HEK293T (cell line): ENCODE results near the gene PARD6A.

Source experiments
- CTCF ChIA-PET: fragments of 350-600 bp; formaldehyde crosslinking; extraction: SDS; loops from one replicate; lab custom pipeline; 2021; ENCODE audit warnings: antibody characterized with exemption, inconsistent platforms; lab: Yijun Ruan, JAX
- POLR2A ChIA-PET: fragments of 350-600 bp; formaldehyde crosslinking; extraction: SDS; loops from one replicate; lab custom pipeline; 2020; ENCODE audit warnings: antibody characterized with exemption, inconsistent platforms; lab: Yijun Ruan, JAX
- DNase-seq: peaks from one replicate; pipeline ENCODE4 v3.0.0; 2012; ENCODE audit warnings: mixed read lengths; ENCODE audit errors: extremely low spot score
- ARNT ChIP-seq: fragments of 450-650 bp; IDR thresholded peaks from 2 replicates; pipeline ENCODE4 v1.6.1; 2017; ENCODE audit warnings: mild to moderate bottlenecking
- BHLHE40 ChIP-seq: fragments of 450-650 bp; IDR thresholded peaks from 2 replicates; pipeline ENCODE4 v1.6.1; 2016; ENCODE audit warnings: mild to moderate bottlenecking, moderate library complexity, borderline replicate concordance
- CTBP1 ChIP-seq: fragments of 450-650 bp; IDR thresholded peaks from 2 replicates; pipeline ENCODE4 v1.6.1; 2016; ENCODE audit warnings: borderline replicate concordance
- ELF4 ChIP-seq: fragments of 450-650 bp; IDR thresholded peaks from 2 replicates; pipeline ENCODE4 v1.6.1; 2017; ENCODE audit warnings: antibody characterized with exemption
- FOXA1 ChIP-seq: fragments of 450-650 bp; IDR thresholded peaks from 2 replicates; pipeline ENCODE4 v1.6.1; 2016; ENCODE audit warnings: mild to moderate bottlenecking
- FOXK2 ChIP-seq: fragments of 450-650 bp; IDR thresholded peaks from 2 replicates; pipeline ENCODE4 v1.6.1; 2016; ENCODE audit warnings: mild to moderate bottlenecking
- FOXM1 ChIP-seq: fragments of 450-650 bp; IDR thresholded peaks from 2 replicates; pipeline ENCODE4 v1.6.1; 2017; ENCODE audit warnings: mild to moderate bottlenecking, borderline replicate concordance
- HDGF ChIP-seq: fragments of 450-650 bp; IDR thresholded peaks from 2 replicates; pipeline ENCODE4 v1.6.1; 2017; ENCODE audit warnings: antibody characterized with exemption, borderline replicate concordance
- L3MBTL2 ChIP-seq: fragments of 450-650 bp; conservative IDR thresholded peaks from 2 replicates; pipeline ENCODE4 v1.6.1; 2016; ENCODE audit warnings: mild to moderate bottlenecking
- LEF1 ChIP-seq: fragments of 450-650 bp; IDR thresholded peaks from 2 replicates; pipeline ENCODE4 v1.6.1; 2017; ENCODE audit warnings: mild to moderate bottlenecking, borderline replicate concordance
- NFRKB ChIP-seq: fragments of 450-650 bp; IDR thresholded peaks from 2 replicates; pipeline ENCODE4 v1.6.1; 2016; ENCODE audit warnings: mild to moderate bottlenecking, moderate library complexity
- SP1 ChIP-seq: fragments of 450-650 bp; IDR thresholded peaks from 2 replicates; pipeline ENCODE4 v1.6.1; 2017
- SUZ12 ChIP-seq: fragments of 450-650 bp; IDR thresholded peaks from 2 replicates; pipeline ENCODE4 v1.6.1; 2016; ENCODE audit warnings: mild to moderate bottlenecking
- TARDBP ChIP-seq: fragments of 450-650 bp; IDR thresholded peaks from 2 replicates; pipeline ENCODE4 v1.6.1; 2016
- ZNF384 ChIP-seq: fragments of 450-650 bp; IDR thresholded peaks from 2 replicates; pipeline ENCODE4 v1.6.1; 2016
- TF ChIP-seq, protein P1 (sequence below): fragments of 450-650 bp; IDR thresholded peaks from 2 replicates; pipeline ENCODE4 v1.6.1; 2016

The PARD6A gene

DNA sequence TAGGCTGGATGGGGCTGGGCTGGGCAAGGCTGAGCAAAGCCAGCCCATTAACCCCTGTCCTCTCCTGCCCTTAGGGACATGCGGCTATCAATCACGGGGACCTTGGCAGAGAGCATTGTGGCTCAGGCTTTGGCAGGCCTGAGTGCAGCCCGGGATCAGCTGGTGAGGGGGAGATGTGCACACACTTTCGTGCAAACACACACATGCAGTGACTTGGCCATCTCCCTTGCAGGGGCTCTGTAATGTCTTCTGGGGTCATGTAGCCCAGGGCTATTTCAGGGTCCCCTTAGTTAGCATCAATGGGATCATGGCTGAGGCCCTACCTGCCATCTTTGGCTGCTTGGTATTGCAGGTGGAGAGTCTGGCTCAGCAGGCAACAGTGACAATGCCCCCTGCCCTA, 8.9 kb upstream of the PARD6A start:
- TF ChIP-seq ARNT = no peak
- no peak for TF ChIP-seq FOXK2
- ChIA-PET CTCF (interaction anchor here (0.9 to 1.1 kb wide), 2 partner anchors 105 to 131 kb away, joined by 4 to 6 read pairs; no protein-coding TSS in a partner anchor), POLR2A (interaction anchor here (1.2 to 1.8 kb wide), 2 partner anchors 8 to 108 kb away, joined by 4 to 10 read pairs; partner anchors contain the start of gene ACD)
- no peak for DNase-seq

GRCh38 chr16:67652578-67653127, 8.1 kb upstream of the PARD6A start:
- POLR2A ChIA-PET = interaction anchor here (0.5 to 1.2 kb wide), 3 partner anchors 109 to 214 kb away, joined by 3 to 4 read pairs (median 3); no protein-coding TSS in a partner anchor
- peak; percentile 81 for DNase-seq
- CTCF ChIA-PET = interaction anchor here (0.9 to 1.1 kb wide), 2 partner anchors 106 to 131 kb away, joined by 4 to 6 read pairs; no protein-coding TSS in a partner anchor
- TF ChIP-seq NFRKB = no peak
- TF ChIP-seq L3MBTL2 = no peak
- TF ChIP-seq SP1 = no peak
- no peak for TF ChIP-seq ARNT
- TF ChIP-seq BHLHE40 = no peak
- TF ChIP-seq CTBP1 = no peak
- TF ChIP-seq FOXM1 = no peak
- TF ChIP-seq FOXK2 = no peak
- TF ChIP-seq SUZ12 = no peak
- TF ChIP-seq, protein P1, sequence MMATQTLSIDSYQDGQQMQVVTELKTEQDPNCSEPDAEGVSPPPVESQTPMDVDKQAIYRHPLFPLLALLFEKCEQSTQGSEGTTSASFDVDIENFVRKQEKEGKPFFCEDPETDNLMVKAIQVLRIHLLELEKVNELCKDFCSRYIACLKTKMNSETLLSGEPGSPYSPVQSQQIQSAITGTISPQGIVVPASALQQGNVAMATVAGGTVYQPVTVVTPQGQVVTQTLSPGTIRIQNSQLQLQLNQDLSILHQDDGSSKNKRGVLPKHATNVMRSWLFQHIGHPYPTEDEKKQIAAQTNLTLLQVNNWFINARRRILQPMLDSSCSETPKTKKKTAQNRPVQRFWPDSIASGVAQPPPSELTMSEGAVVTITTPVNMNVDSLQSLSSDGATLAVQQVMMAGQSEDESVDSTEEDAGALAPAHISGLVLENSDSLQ = no peak
- TF ChIP-seq ZNF384 = no peak
- TF ChIP-seq HDGF = no peak

DNA sequence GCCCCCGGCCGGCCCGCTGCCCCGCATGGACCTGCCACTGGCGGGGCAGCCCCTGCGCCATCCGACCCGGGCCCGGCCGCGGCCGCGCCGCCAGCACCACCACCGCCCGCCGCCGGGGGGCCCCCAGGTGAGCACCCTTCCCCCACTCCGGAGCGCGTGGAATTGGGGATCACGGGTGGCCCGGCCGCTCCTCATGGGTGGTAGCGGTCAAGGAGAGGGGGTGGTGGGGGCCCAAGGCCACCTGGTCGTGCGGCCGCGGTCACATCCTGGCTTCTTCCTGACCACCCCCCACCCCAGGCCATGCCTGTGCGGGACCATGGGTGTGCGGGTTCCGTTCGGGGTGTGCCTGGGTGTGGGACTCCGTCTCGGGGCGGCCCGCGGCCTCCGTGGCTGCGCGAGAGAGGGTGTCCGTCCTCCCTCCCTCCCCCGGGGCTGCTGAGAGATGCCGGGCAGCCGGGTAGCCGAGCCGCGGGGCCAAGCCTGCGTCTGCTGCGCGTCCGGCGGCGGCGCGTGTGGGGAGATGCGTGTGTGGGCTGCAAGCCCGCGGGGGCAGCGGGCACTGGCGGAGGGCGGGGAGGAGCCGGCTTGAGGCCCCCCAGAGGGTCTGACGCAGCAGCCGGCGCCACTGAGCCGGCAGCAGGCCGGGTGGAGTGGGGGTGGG, 7.5 kb upstream of the PARD6A start:
- POLR2A ChIA-PET = interaction anchor here (0.5 to 1.2 kb wide), 3 partner anchors 109 to 213 kb away, joined by 3 to 4 read pairs (median 3); no protein-coding TSS in a partner anchor
- peak; percentile 46 for DNase-seq
- CTCF ChIA-PET = no interaction called here
- TF ChIP-seq HDGF (no peak), ARNT (peak; percentile 40; the same call in 1 of the 2 replicates)
- TF ChIP-seq, protein P1 = no peak

- TF ChIP-seq L3MBTL2 (no peak), ZNF384 (no peak), CTBP1 (no peak), FOXM1 (no peak), TARDBP (no peak), SP1 (no peak), HDGF (no peak), NFRKB (no peak), LEF1 (no peak), FOXA1 (no peak), BHLHE40 (no peak), ELF4 (no peak), SUZ12 (no peak), FOXK2 (no peak), ARNT (no peak)
- TF ChIP-seq, protein P1 = no peak
- POLR2A ChIA-PET = no interaction called here
- CTCF ChIA-PET = no interaction called here
- no peak for DNase-seq
Observed at GRCh38 chr16:67653789-67654402, 6.9 kb upstream of the PARD6A start.

- CTCF ChIA-PET = no interaction called here
Observed at GRCh38 chr16:67654403-67654911, 6.3 kb upstream of the PARD6A start.

DNA sequence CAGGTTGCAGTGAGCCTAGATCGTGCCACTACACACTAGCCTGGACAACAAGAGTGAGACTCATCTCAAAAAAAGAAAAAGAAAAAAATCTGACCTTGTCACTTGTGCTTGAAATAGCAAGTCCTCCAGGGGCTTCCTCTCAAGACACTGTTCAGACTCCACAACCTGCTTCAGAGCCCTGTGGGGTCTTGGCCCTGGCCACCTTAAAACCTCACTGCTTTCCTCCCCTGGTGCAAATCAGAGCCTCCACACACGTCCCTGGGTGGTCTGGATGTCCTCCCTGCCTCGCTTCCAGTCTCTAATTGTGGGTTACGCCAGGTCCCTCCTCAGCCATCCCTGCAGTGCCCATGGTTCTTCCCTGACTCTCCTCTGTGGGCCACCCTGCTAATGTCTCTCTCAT, 5.4 kb upstream of the PARD6A start:
- CTCF ChIA-PET = no interaction called here
- TF ChIP-seq L3MBTL2 = no peak
- TF ChIP-seq NFRKB = no peak
- no peak for TF ChIP-seq FOXA1
- TF ChIP-seq ARNT = no peak
- TF ChIP-seq SUZ12 = no peak
- no peak for TF ChIP-seq HDGF
- TF ChIP-seq ZNF384 = no peak
- no peak for TF ChIP-seq FOXM1
- no peak for TF ChIP-seq ELF4
- TF ChIP-seq, protein P1 = no peak
- TF ChIP-seq LEF1 = no peak
- no peak for TF ChIP-seq FOXK2
- TF ChIP-seq TARDBP = no peak
- no peak for TF ChIP-seq BHLHE40
- TF ChIP-seq CTBP1 = no peak
- no peak for TF ChIP-seq SP1
- POLR2A ChIA-PET = no interaction called here
- DNase-seq = no peak

More at GRCh38 chr16:67654403-67654911, 6.3 kb upstream of the PARD6A start:
- TF ChIP-seq TARDBP (no peak), ARNT (no peak), NFRKB (no peak), SP1 (no peak)
- DNase-seq = no peak
- POLR2A ChIA-PET = no interaction called here
